Measurements from ENCODE around the gene LINGO1. TPM values are rescaled to one million over a fixed set of nuclear protein-coding genes. Genes with fewer than 3 reads are reported as not detected.

LINGO1 gene
- total and polyA plus RNA-seq, 2 donors (not counting 1 experiment from before 2014, with no cell fraction given), result 0.05 TPM; not detected in 1

DNA sequence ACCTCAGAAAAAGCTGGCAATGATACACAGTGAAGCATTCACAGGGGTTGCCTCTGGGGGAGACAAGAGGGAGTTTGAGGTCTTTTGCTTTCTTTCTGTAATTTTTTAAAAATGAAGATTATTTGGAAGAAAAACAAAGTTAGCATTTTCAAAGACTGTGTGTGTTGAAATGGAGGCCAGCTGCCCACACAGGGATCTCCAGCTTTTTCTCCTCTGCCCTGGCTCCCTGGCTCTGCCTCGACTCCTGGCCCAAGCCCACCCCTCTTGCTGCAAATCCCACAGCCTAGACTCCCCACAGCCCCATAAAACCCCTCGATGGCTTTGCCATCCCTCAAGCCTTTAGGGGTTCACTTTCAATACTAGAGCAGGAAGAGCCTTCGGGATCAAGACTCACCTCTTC, 68.4 kb downstream of the LINGO1 start:
- Histone ChIP-seq H3K4me2 (ENCODE audit: extremely low read depth, insufficient read depth, low read length) (no peak overlapping the region), H3K9ac (ENCODE audit: insufficient read depth, low read length) (no peak overlapping the region), H3K4me3 (replicated peaks in 1 of 4; ENCODE audit: control extremely low read depth in 1 of 4, insufficient read depth in 1 of 4, low read depth in 3 of 4, low read length in 4 of 4) (no peak overlapping the region), H3K4me1 (ENCODE audit: control insufficient read depth, extremely low read depth, insufficient read depth, low read length) (no peaks in the 10 kb centered on the region), H4K20me1 (ENCODE audit: control insufficient read depth, extremely low read depth, insufficient read depth, low read length) (no peaks in the 10 kb centered on the region), H3K79me2 (ENCODE audit: control insufficient read depth, insufficient read depth, low read length) (no peaks in the 10 kb centered on the region), H3K36me3 (ENCODE audit: control insufficient read depth, insufficient read depth, low read length) (no peaks in the 10 kb centered on the region), H3K27ac (ENCODE audit: insufficient read depth, low read length) (no peak overlapping the region), H2AFZ (ENCODE audit: low read length) (no peak overlapping the region), H3K27me3 (ENCODE audit: control insufficient read depth, insufficient read depth, low read length) (peaks cover 11% of the 10 kb centered on the region), H3K9me3 (ENCODE audit: control insufficient read depth, insufficient read depth, low read depth, low read length) (no peaks in the 10 kb centered on the region)
- no peak for TF ChIP-seq EZH2 (IDR thresholded peaks at IDR 0.05; ENCODE audit: low read length, missing control alignments)
- TF ChIP-seq, protein P1, sequence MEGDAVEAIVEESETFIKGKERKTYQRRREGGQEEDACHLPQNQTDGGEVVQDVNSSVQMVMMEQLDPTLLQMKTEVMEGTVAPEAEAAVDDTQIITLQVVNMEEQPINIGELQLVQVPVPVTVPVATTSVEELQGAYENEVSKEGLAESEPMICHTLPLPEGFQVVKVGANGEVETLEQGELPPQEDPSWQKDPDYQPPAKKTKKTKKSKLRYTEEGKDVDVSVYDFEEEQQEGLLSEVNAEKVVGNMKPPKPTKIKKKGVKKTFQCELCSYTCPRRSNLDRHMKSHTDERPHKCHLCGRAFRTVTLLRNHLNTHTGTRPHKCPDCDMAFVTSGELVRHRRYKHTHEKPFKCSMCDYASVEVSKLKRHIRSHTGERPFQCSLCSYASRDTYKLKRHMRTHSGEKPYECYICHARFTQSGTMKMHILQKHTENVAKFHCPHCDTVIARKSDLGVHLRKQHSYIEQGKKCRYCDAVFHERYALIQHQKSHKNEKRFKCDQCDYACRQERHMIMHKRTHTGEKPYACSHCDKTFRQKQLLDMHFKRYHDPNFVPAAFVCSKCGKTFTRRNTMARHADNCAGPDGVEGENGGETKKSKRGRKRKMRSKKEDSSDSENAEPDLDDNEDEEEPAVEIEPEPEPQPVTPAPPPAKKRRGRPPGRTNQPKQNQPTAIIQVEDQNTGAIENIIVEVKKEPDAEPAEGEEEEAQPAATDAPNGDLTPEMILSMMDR (conservative IDR thresholded peaks at IDR 0.05 in 1 of 2, IDR thresholded peaks at IDR 0.05 in 1 of 2; ENCODE audit: low read depth in 1 of 2, low read length in 2 of 2), result no peak
- no peak for DNase-seq (ENCODE audit: low read depth in 2 of 2)

DNA sequence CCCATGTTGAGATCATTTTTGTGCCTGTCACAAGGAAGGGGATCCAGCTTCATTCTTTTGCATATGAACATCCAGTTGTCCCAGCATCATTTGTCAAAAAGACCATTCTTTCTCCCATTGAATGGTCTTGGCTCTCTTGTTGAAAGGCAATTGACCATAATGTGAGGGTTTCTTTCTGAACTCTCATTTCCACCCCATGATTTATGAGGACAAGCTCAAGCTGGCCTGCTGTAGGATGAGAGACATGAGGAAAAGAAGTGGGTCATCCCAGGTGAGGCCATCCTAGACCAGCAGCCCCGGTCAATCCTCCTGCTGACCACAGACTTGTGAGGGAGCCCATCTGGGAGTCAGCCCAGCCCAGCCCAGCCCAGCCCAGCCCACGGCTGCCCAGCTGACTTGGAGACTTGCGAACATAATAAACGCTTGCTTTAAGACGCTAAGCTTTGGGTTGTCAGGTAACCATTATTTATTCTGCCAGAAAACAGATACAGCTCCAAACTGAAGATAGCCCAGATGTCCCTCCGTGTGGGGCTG, 69.0 kb downstream of the LINGO1 start:
- no peak for DNase-seq (ENCODE audit: low read depth in 2 of 2)
- no peak for TF ChIP-seq EZH2 (IDR thresholded peaks at IDR 0.05; ENCODE audit: low read length, missing control alignments)
- TF ChIP-seq, protein P1 (conservative IDR thresholded peaks at IDR 0.05 in 1 of 2, IDR thresholded peaks at IDR 0.05 in 1 of 2; ENCODE audit: low read depth in 1 of 2, low read length in 2 of 2), result no peak
- Histone ChIP-seq H3K9me3 (ENCODE audit: control insufficient read depth, insufficient read depth, low read depth, low read length) (no peaks in the 10 kb centered on the region), H3K79me2 (ENCODE audit: control insufficient read depth, insufficient read depth, low read length) (no peaks in the 10 kb centered on the region), H3K27ac (ENCODE audit: insufficient read depth, low read length) (no peak overlapping the region), H3K4me2 (ENCODE audit: extremely low read depth, insufficient read depth, low read length) (no peak overlapping the region), H3K9ac (ENCODE audit: insufficient read depth, low read length) (no peak overlapping the region), H4K20me1 (ENCODE audit: control insufficient read depth, extremely low read depth, insufficient read depth, low read length) (no peaks in the 10 kb centered on the region), H3K36me3 (ENCODE audit: control insufficient read depth, insufficient read depth, low read length) (no peaks in the 10 kb centered on the region), H3K27me3 (ENCODE audit: control insufficient read depth, insufficient read depth, low read length) (peaks cover 11% of the 10 kb centered on the region), H3K4me1 (ENCODE audit: control insufficient read depth, extremely low read depth, insufficient read depth, low read length) (no peaks in the 10 kb centered on the region), H2AFZ (ENCODE audit: low read length) (no peak overlapping the region), H3K4me3 (replicated peaks in 1 of 4; ENCODE audit: control extremely low read depth in 1 of 4, insufficient read depth in 1 of 4, low read depth in 3 of 4, low read length in 4 of 4) (no peak overlapping the region)

Other genes starting within 250 kb of the LINGO1 start
- 69.9 and 91.8 TPM in 2 replicates for gene PEAK1, start 212.8 kb downstream of the LINGO1 start, total RNA-seq
- 42.5 and 61.0 TPM in 2 replicates for gene PEAK1, start 212.8 kb downstream of the LINGO1 start, polyA plus RNA-seq
- gene HMG20A, start 212.0 kb downstream of the LINGO1 start, total RNA-seq, result 23.6 and 26.3 TPM in 2 replicates
- 33.3 and 38.0 TPM in 2 replicates for gene HMG20A, start 212.0 kb downstream of the LINGO1 start, polyA plus RNA-seq

Measured in fibroblast of lung (primary cell).